HepG2 (cell line): ENCODE measurements around the gene SEBOX. TPM values are rescaled to one million over a fixed set of nuclear protein-coding genes. Genes with fewer than 3 reads are reported as not detected.
A peak's percentile ranks its signal among the peaks of the same experiment; 100 is the strongest.

ENCODE experiments used
- ATRX ChIP-seq: sonication (generic); formaldehyde crosslinking; IDR thresholded peaks from 2 replicates; pipeline ENCODE4 v1.4.0; 2020; ENCODE audit warnings: missing genetic modification reagents, borderline replicate concordance
- CENPBD1 ChIP-seq: sonication (generic); formaldehyde crosslinking; IDR thresholded peaks from 2 replicates; pipeline ENCODE4 v1.8.0; 2022; ENCODE audit warnings: missing genetic modification reagents, low read depth, mild to moderate bottlenecking, borderline replicate concordance
- CHD2 ChIP-seq: IDR thresholded peaks from 2 replicates; pipeline ENCODE4 v1.6.1; 2011; ENCODE audit warnings: low read depth, low read length, improper control_type of control experiment
- FOSL1 ChIP-seq: sonication (generic); formaldehyde crosslinking; IDR thresholded peaks from 2 replicates; pipeline ENCODE4 v1.9.0; 2021; ENCODE audit warnings: missing genetic modification reagents, borderline replicate concordance
- NR3C1 ChIP-seq: sonication (generic); formaldehyde crosslinking; IDR thresholded peaks from 2 replicates; pipeline ENCODE4 v1.4.0; 2020; ENCODE audit warnings: missing genetic modification reagents
- PRDM10 ChIP-seq: sonication (generic); formaldehyde crosslinking; IDR thresholded peaks from 2 replicates; pipeline ENCODE4 v1.4.0; 2020; ENCODE audit warnings: low read depth, missing genetic modification reagents
- RARG ChIP-seq: sonication (generic); formaldehyde crosslinking; IDR thresholded peaks from 2 replicates; pipeline ENCODE4 v1.4.0; 2020; ENCODE audit warnings: low read depth, mild to moderate bottlenecking, missing genetic modification reagents
- TBP ChIP-seq: sonication (generic); formaldehyde crosslinking; IDR thresholded peaks from 2 replicates; pipeline ENCODE4 v1.5.0; 2020; ENCODE audit warnings: missing genetic modification reagents
- TGIF2 ChIP-seq: IDR thresholded peaks from 2 replicates; pipeline ENCODE4 v1.6.1; 2016; ENCODE audit warnings: control low read depth, missing compliant biosample characterization
- ZBTB43 ChIP-seq: sonication (generic); formaldehyde crosslinking; conservative IDR thresholded peaks from 2 replicates; pipeline ENCODE4 v1.4.0; 2020; ENCODE audit warnings: missing genetic modification reagents
- ZNF530 ChIP-seq: sonication (generic); formaldehyde crosslinking; IDR thresholded peaks from 2 replicates; pipeline ENCODE4 v1.5.0; 2020; ENCODE audit warnings: low read depth, mild to moderate bottlenecking, missing genetic modification reagents
- ZNF629 ChIP-seq: sonication (generic); formaldehyde crosslinking; conservative IDR thresholded peaks from 2 replicates; pipeline ENCODE4 v1.5.0; 2020; ENCODE audit warnings: missing genetic modification reagents
- ZNF790 ChIP-seq: sonication (generic); formaldehyde crosslinking; IDR thresholded peaks from 2 replicates; pipeline ENCODE4 v1.8.0; 2022; ENCODE audit warnings: missing genetic modification reagents, mild to moderate bottlenecking, borderline replicate concordance
- ZNF800 ChIP-seq: sonication (generic); formaldehyde crosslinking; IDR thresholded peaks from 2 replicates; pipeline ENCODE4 v1.4.0; 2020; ENCODE audit warnings: missing genetic modification reagents
- polyA plus RNA-seq, 8 experiments: library from polyadenylated mRNA; depleted of rRNA in 3 of 8; stranded (reverse) in 7 of 8; unstranded in 1 of 8; fragments of >200 nt; fragmentation: Illumina TruSeq in 4 of 8; extraction: Trizol in 4 of 8; gene quantifications; 2 replicates each; pipeline versions ENCODE4 v1.2.1 to v1.2.3, GENCODE V29; 2011 to 2016; ENCODE audit warnings: low read depth in 4 of 8, missing spikeins in 1 of 8, mixed read lengths in 1 of 8; ENCODE audit not compliant: insufficient read depth in 1 of 8
- total RNA-seq, 5 experiments: library from RNA; depleted of rRNA; stranded (reverse); fragments of >200 nt; fragmentation: Illumina TruSeq; extraction: Trizol; gene quantifications; 2 replicates each; pipeline ENCODE4 v1.2.3, GENCODE V29; 2016; ENCODE audit warnings: low read depth in 1 of 5
- TF ChIP-seq, protein P1 (sequence below): fragments of 450-650 bp; IDR thresholded peaks from 2 replicates; pipeline ENCODE4 v1.6.1; 2016
- TF ChIP-seq, protein P2 (sequence below): sonication (generic); formaldehyde crosslinking; IDR thresholded peaks from 2 replicates; pipeline ENCODE4 v1.4.0; 2020; ENCODE audit warnings: missing genetic modification reagents, borderline replicate concordance

SEBOX gene
- total and polyA plus RNA-seq, 2 of the 13 experiments (the other 11 are each of a cell fraction or from before 2014, with no cell fraction given) = not detected

DNA sequence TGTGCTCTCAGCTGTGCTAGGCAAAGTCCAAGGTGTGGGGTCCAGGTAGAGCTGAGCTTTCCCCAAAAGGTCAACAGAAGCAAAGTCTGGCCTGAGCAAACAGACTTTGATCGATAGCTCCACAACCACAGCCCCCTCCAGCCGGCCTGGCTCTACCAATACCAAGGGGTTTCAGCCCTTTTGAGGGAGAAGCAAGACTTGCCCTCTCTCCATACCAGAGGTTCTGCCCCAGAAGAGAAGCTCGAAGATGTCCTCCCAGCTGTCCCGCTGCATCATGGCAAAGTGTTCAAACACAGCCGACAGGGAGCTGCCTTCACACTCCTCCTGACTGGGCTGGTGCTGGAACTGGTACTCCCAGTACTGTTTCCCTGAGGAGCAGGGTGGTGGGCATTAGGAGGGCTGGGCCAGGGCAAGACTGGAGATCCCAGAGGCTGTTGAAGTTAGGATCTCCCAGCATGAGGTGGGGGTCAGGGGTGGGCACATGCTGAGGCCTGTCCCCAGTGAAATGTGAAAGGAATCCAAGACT, 3.4 kb upstream of the SEBOX start (continued):
- TF ChIP-seq ATRX (no peak), TGIF2 (peak; percentile 48; the same call in 1 of the 2 replicates), NR3C1 (CRISPR knock-in tag) (no peak), ZNF790 (CRISPR knock-in tag) (no peak), ZNF629 (CRISPR knock-in tag) (peak; percentile 56), ZBTB43 (CRISPR knock-in tag) (0 out of 2 replicates have a peak, but pooled peaks have one; percentile 62), ZNF800 (CRISPR knock-in tag) (no peak), CENPBD1 (no peak), CHD2 (peak; percentile 26; the same call in 1 of the 2 replicates), RARG (CRISPR knock-in tag) (no peak), ZNF530 (CRISPR knock-in tag) (no peak), FOSL1 (CRISPR knock-in tag) (no peak), PRDM10 (peak; percentile 80; the same call in 1 of the 2 replicates), TBP (CRISPR knock-in tag) (no peak)
- TF ChIP-seq, protein P1, sequence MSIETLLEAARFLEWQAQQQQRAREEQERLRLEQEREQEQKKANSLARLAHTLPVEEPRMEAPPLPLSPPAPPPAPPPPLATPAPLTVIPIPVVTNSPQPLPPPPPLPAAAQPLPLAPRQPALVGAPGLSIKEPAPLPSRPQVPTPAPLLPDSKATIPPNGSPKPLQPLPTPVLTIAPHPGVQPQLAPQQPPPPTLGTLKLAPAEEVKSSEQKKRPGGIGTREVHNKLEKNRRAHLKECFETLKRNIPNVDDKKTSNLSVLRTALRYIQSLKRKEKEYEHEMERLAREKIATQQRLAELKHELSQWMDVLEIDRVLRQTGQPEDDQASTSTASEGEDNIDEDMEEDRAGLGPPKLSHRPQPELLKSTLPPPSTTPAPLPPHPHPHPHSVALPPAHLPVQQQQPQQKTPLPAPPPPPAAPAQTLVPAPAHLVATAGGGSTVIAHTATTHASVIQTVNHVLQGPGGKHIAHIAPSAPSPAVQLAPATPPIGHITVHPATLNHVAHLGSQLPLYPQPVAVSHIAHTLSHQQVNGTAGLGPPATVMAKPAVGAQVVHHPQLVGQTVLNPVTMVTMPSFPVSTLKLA = no peak
- TF ChIP-seq, protein P2, sequence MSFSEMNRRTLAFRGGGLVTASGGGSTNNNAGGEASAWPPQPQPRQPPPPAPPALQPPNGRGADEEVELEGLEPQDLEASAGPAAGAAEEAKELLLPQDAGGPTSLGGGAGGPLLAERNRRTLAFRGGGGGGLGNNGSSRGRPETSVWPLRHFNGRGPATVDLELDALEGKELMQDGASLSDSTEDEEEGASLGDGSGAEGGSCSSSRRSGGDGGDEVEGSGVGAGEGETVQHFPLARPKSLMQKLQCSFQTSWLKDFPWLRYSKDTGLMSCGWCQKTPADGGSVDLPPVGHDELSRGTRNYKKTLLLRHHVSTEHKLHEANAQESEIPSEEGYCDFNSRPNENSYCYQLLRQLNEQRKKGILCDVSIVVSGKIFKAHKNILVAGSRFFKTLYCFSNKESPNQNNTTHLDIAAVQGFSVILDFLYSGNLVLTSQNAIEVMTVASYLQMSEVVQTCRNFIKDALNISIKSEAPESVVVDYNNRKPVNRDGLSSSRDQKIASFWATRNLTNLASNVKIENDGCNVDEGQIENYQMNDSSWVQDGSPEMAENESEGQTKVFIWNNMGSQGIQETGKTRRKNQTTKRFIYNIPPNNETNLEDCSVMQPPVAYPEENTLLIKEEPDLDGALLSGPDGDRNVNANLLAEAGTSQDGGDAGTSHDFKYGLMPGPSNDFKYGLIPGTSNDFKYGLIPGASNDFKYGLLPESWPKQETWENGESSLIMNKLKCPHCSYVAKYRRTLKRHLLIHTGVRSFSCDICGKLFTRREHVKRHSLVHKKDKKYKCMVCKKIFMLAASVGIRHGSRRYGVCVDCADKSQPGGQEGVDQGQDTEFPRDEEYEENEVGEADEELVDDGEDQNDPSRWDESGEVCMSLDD (CRISPR knock-in tag) = peak; percentile 85; the same call in 1 of the 2 replicates
